Pulmonary artery endothelial cell (primary cell): ENCODE measurements around the gene RCSD1. TPM values are rescaled to one million over a fixed set of nuclear protein-coding genes. Genes with fewer than 3 reads are reported as not detected.
"Not testable (repeated sequence)": the region's sequence is repeated elsewhere in the genome, so short reads cannot be mapped to it uniquely, and the experiment has no call there.

Experiments used
- DNase-seq: peaks from one replicate; pipeline ENCODE4 v3.0.0-alpha.2; 2011; ENCODE audit warnings: low read depth, low spot score
- total RNA-seq: library from RNA; depleted of rRNA; stranded (reverse); fragments of >200 nt; gene quantifications from 2 replicates; pipeline ENCODE4 v1.2.3, GENCODE V29; 2014

The RCSD1 gene, protein sequence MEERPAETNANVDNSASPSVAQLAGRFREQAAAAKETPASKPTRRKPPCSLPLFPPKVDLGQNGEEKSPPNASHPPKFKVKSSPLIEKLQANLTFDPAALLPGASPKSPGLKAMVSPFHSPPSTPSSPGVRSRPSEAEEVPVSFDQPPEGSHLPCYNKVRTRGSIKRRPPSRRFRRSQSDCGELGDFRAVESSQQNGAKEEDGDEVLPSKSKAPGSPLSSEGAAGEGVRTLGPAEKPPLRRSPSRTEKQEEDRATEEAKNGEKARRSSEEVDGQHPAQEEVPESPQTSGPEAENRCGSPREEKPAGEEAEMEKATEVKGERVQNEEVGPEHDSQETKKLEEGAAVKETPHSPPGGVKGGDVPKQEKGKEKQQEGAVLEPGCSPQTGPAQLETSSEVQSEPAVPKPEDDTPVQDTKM
- total RNA-seq, result 0.07 and 2.4 TPM in 2 replicates

DNA sequence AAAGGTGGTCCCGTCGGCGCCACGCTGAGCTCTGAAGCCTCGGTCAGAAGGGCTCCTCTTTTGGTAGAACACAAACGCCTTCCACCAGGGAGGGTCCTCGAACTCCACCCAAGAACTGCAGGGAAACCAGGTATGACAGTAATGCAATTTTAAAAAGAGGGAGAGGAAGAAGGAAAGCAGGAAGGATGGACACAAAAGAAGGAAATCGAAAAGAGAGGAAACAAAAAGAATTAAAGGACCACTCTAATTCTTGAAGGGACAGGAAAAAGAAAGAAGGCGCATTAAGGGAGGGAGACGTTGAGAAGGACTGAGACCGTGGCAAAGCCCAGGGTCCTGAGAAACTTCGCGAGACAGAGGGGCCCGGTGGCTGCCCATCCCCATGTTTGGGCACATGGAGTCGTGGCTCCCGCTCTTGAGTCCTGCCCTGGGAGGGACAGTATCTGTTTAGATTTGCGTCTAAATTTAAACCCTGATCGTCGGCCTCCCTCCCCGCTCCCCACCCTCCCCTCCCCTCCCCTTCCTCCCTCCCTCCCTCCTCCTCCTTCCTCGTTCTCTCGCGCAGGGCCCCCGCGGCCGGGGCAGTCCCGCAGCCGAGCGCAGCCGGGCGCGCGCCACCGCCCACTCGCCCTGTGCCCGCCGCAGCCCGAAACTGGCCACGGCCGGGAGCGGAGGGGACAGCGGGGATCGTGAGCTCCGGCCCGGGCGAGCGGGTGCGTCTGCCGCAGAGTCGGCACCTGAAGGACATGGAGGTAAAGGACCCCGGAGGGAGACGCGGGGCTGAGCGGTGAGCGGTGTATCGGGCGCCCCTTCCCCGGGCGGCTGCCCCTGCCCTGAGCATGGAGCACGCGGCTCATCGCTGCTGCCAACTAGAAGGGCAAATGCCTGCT, at the start of gene RCSD1:
Gene RCSD1, plus strand, starts transcription at position 552 of the 887 bp plus-strand sequence. Its CDS starts 192 bp downstream, at position 744.
- no peak for DNase-seq

- DNase-seq, result no peak
These were observed 48.0 kb upstream of the RCSD1 start for GRCh38 chr1:167582064-167582463.

DNA sequence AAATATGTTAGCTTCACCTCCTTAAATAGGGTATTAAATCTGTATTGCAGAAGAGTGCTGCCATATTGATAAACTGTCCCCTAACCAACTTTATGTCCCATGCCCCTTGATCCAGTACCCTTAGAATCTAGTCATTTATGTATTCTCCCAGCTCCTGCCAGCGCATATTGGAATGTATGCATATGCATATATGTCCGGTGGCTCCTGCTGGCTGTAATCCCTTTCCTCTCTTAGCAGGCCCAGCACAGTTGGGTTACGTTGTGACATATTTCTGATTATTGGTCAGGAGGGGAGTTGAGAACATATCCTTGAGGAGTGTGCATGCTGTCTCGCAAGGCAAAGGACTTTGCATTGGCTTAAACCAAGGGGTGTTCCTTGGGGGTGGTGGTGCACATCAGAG, 47.3 kb upstream of the RCSD1 start:
- no peak for DNase-seq

- DNase-seq, result no peak
These were observed 45.5 kb upstream of the RCSD1 start for GRCh38 chr1:167584581-167584980.

GRCh38 chr1:167587342-167587741, 42.7 kb upstream of the RCSD1 start:
- no peak for DNase-seq

- DNase-seq, result no peak
These were observed 42.2 kb upstream of the RCSD1 start for GRCh38 chr1:167587872-167588271.

GRCh38 chr1:167588361-167588760, 41.7 kb upstream of the RCSD1 start:
- no peak for DNase-seq

DNA sequence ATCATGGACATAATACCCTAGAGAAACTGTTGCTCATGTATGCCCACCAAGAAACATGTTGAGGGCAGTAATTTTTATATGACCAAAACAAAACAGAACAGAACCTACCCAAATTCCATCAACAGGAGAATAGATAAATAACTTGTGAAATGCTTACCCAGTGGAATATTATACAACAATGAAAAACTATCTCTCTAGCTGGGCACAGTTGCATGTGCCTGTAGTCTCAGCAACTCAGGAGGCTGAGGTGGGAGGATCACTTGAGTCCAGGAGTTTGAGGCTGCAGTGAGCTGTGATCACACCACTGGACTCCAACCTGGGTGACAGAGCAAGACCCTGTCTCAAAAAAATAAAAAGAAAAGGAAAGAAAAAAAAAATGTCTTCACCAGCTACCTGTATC, 37.6 kb upstream of the RCSD1 start:
- DNase-seq, result no peak

GRCh38 chr1:167593860-167594259, 36.2 kb upstream of the RCSD1 start:
- no peak for DNase-seq

DNA sequence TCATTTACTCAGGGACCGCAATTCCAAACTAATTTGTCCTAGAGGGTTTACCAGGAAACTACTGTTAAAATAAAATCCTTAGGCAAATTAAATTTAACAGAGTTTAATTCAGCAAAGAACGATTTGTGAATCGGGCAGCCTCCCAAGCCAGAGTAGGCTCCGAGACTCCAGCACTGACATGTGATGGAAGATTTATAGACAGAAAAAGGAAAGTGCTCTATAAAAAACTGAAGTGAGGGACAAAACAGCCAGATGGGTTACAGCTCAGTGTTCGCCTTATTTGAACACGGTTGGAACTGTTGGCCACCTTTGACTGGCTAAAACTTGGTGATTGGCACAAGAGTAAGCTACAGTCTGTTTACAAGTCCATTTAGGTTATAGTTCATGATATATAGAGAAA, 35.2 kb upstream of the RCSD1 start:
- no peak for DNase-seq

GRCh38 chr1:167599957-167600581, 30.0 kb upstream of the RCSD1 start:
- DNase-seq, result no peak

GRCh38 chr1:167601442-167602383, 28.3 kb upstream of the RCSD1 start:
- DNase-seq, result no peak

GRCh38 chr1:167602840-167603239, 27.2 kb upstream of the RCSD1 start:
- DNase-seq, result no peak

GRCh38 chr1:167605576-167605975, 24.5 kb upstream of the RCSD1 start:
- no peak for DNase-seq

- DNase-seq, result no peak
These were observed 18.0 kb upstream of the RCSD1 start for GRCh38 chr1:167611983-167612382.

DNA sequence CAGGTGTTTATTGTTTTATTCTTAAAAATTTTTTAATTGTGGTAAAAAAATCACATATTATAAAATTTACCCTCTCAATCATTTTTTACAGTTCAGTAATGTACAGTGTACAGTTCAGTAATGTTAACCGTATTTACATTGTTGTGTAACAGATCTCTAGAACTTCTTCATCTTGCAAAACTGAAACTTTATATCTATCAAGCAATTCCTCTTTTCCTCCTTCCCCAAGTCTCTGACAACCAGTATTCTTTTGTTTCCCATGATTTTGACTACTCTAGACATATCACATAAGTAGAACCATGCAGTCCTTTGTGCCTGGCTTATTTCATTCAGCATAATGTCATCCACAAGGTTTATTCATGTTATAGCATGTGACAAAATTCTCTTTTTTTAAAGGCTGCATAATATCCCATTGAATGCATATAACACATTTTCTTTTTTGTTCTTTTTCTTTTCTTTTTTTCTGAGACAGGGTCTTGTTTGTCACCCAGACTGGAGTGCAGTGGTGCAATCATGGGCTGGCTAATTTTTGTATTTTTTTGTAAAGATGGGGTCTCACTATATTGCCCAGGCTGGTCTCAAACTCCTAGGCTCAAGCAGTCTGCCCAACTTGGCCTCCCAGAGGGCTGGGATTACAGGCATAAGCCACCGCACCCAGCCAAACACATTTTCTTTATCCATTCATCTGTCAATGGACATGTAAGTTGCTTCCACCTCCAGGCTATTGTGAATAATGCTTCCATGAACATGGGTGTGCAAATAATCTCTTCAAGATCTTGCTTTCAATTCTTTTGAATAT, 17.2 kb upstream of the RCSD1 start:
- no peak for DNase-seq

DNA sequence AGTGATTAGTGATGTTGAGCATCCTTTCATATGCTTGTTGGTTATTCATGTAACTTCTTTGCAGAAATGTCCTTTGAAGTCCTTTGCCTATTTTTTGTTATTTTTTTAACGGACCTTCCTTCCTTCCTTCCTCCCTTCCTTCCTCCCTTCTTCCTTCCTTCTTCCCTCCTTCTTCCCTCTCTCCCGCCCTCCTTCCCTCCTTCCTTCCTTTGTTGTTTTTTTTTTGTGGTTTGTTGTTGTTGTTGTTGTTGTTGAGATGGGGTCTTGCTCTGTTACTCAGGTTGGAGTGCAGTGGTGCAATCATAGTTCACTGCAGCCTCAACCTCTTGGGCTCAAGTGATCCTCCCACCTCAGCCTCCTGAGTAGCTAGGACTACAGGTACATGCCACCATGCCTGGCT, 16.0 kb upstream of the RCSD1 start:
- not testable (repeated sequence) for DNase-seq

DNA sequence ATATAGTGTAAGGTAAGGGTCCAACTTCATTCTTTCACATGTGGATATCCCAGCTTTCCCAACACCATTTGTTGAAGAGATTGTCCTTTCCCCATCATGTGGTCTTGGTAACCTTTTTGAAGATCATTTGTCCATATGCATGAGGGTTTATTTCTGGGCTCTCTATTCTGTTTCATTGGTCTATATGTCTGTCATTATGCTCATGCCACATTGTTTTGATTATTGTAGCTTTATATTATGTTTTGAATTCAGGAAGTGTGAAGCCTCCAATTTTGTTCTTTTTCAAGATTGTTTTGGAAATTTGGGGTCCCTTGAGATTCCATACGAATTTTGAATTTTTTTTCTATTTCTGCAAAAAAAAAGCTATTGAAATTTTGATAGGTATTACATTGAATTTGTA, 15.2 kb upstream of the RCSD1 start:
- no peak for DNase-seq

GRCh38 chr1:167616521-167616920, 13.5 kb upstream of the RCSD1 start:
- no peak for DNase-seq
